Stomach (tissue), 9 donors: ENCODE measurements around the gene THSD7B. TPM values are rescaled to one million over a fixed set of nuclear protein-coding genes. Genes with fewer than 3 reads are reported as not detected.
"Not testable (repeated sequence)": the region's sequence is repeated elsewhere in the genome, so short reads cannot be mapped to it uniquely, and the experiment has no call there.

Experiments used
- DNase-seq, 2 donors: peaks; one replicate each; pipeline versions ENCODE4 v3.0.0 to v3.0.0-alpha.2; 2013 to 2019
- H3K27ac ChIP-seq, 5 donors: fragments of 200-600 bp in 4 of 5; sonication (generic) in 4 of 5; one replicate each; pipeline ENCODE4 v1.5.1; 2013 to 2019; ENCODE audit warnings: mild to moderate bottlenecking in 1 of 5, moderate library complexity in 1 of 5
- H3K27me3 ChIP-seq, 3 donors: fragments of 200-600 bp; sonication (generic); one replicate each; pipeline ENCODE4 v1.5.1; 2017 to 2019; ENCODE audit warnings: mixed run types in 1 of 3
- H3K36me3 ChIP-seq, 4 donors: fragments of 200-600 bp; sonication (generic); 1 replicate in 3 of 4; 2 replicates in 1 of 4; pipeline ENCODE4 v1.5.1; 2016 to 2019
- H3K4me1 ChIP-seq, 4 donors: fragments of 200-600 bp; sonication (generic); one replicate each; pipeline ENCODE4 v1.5.1; 2016 to 2019
- H3K4me3 ChIP-seq, 4 donors: fragments of 200-600 bp; sonication (generic) in 3 of 4; one replicate each; pipeline ENCODE4 v1.5.1; 2016 to 2019; ENCODE audit warnings: mild to moderate bottlenecking in 1 of 4
- H3K9me3 ChIP-seq, 4 donors: fragments of 200-600 bp; sonication (generic); one replicate each; pipeline ENCODE4 v1.5.1; 2016 to 2019
- EP300 ChIP-seq: sonication (generic); formaldehyde crosslinking; IDR thresholded peaks from one replicate; pipeline ENCODE4 v1.6.1; 2017; ENCODE audit warnings: antibody characterized with exemption
- POLR2A ChIP-seq, 4 donors: fragments of 450-650 bp; IDR thresholded peaks; one replicate each; pipeline ENCODE4 v1.6.1; 2016; ENCODE audit warnings: antibody characterized with exemption in 4 of 4, control low read depth in 2 of 4, mild to moderate bottlenecking in 1 of 4, moderate library complexity in 1 of 4
- POLR2AphosphoS5 ChIP-seq, 3 donors: sonication (generic); formaldehyde crosslinking; IDR thresholded peaks; one replicate each; pipeline ENCODE4 v1.6.1; 2016; ENCODE audit warnings: antibody characterized with exemption in 3 of 3
- WGBS, 5 donors: extraction: QIAGEN DNeasy Blood & Tissue Kit in 3 of 5; methylation state at CpG; one replicate each; pipeline versions ENCODE4 v1.1.5 to v1.1.7; 2013 to 2018; 5-methylcytosine and 5-hydroxymethylcytosine counted together
- intact Hi-C: fragments of 100-400 bp; cut with DNase I; formaldehyde crosslinking; loops from one replicate; pipeline ENCODE4 v1.15.1; 2023; ENCODE audit warnings: low total_unique reads
- polyA plus RNA-seq, 3 donors: library from polyadenylated mRNA; stranded (reverse); fragments of 200-250 nt; gene quantifications; one replicate each; pipeline ENCODE4 v1.2.3, GENCODE V29; 2013
- total RNA-seq, 5 donors: library from RNA; depleted of rRNA; stranded (reverse); fragments of >200 nt; gene quantifications; one replicate each; pipeline versions ENCODE4 v1.1.0 to v1.2.3, GENCODE V29; 2014 to 2016
- TF ChIP-seq, protein P1 (sequence below), 7 experiments: fragments of 450-650 bp in 4 of 7; fragments of 200-600 bp in 3 of 7; sonication (generic) in 3 of 7; IDR thresholded peaks; one replicate each; pipeline ENCODE4 v1.5.1; 2016 to 2019; ENCODE audit warnings: antibody characterized with exemption in 7 of 7, control low read depth in 2 of 7, mild to moderate bottlenecking in 1 of 7
- donor health status: healthy with polysubstance abuse.
- donor health status: Bipolar disorder and iron deficiency.
- donor health status: healthy.

Gene THSD7B
- total and polyA plus RNA-seq, 8 donors, result 0.05 to 4.4 TPM; not detected in 6

- Histone ChIP-seq H3K9me3 (no peaks in the 10 kb centered on the region), H3K27ac (no peak overlapping the region), H3K27me3 (no peaks in the 10 kb centered on the region), H3K36me3 (no peaks in the 10 kb centered on the region), H3K4me1 (no peaks in the 10 kb centered on the region), H3K4me3 (no peak overlapping the region)
- TF ChIP-seq, protein P1, sequence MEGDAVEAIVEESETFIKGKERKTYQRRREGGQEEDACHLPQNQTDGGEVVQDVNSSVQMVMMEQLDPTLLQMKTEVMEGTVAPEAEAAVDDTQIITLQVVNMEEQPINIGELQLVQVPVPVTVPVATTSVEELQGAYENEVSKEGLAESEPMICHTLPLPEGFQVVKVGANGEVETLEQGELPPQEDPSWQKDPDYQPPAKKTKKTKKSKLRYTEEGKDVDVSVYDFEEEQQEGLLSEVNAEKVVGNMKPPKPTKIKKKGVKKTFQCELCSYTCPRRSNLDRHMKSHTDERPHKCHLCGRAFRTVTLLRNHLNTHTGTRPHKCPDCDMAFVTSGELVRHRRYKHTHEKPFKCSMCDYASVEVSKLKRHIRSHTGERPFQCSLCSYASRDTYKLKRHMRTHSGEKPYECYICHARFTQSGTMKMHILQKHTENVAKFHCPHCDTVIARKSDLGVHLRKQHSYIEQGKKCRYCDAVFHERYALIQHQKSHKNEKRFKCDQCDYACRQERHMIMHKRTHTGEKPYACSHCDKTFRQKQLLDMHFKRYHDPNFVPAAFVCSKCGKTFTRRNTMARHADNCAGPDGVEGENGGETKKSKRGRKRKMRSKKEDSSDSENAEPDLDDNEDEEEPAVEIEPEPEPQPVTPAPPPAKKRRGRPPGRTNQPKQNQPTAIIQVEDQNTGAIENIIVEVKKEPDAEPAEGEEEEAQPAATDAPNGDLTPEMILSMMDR (IDR thresholded peaks at IDR 0.05), result no peak
- no peak for TF ChIP-seq EP300
- TF ChIP-seq POLR2A (IDR thresholded peaks at IDR 0.05), result no peak
- TF ChIP-seq POLR2AphosphoS5 (IDR thresholded peaks at IDR 0.05), result no peak
- 44 to 56% (median 55%) methylated on average over 2 of the region's 2 CpGs for WGBS, 5 donors
- intact Hi-C loops, result no loop called here
- DNase-seq, result no peak
These were observed 13.9 kb upstream of the THSD7B start for GRCh38 chr2:136751406-136751805.

DNA sequence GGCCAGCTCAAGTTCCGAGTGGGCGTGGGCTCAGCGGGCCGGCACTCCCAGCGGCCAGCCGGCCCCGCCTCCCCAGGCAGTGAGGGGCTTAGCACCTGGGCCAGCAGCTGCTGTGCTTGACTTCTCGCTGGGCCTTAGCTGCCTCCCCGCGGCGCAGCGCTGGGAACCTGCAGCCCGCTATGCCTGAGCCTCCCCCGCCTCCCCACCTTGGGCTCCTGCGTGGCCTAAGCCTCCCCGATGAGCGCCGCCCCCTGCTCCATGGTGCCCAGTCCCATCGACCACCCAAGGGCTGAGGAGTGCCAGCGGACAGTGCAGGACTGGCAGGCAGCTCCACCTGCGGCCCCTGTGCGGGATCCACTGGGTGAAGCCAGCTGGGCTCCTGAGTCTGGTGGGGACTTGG is 6.8 kb upstream of the THSD7B start:
- intact Hi-C loops, H3K4me1 ChIP-seq, H3K36me3 ChIP-seq, DNase-seq, H3K27ac ChIP-seq, H3K4me3 ChIP-seq: not testable (repeated sequence)
- Histone ChIP-seq H3K9me3 (peaks cover 0 to 12% (median 5%) of the 10 kb centered on the region in 4 donors), H3K27me3 (peaks cover 0 to 22% (median 0%) of the 10 kb centered on the region in 3 donors)
- WGBS, 5 donors, result 88 to 96% (median 95%) methylated on average over 5 to 22 of the region's 22 CpGs

DNA sequence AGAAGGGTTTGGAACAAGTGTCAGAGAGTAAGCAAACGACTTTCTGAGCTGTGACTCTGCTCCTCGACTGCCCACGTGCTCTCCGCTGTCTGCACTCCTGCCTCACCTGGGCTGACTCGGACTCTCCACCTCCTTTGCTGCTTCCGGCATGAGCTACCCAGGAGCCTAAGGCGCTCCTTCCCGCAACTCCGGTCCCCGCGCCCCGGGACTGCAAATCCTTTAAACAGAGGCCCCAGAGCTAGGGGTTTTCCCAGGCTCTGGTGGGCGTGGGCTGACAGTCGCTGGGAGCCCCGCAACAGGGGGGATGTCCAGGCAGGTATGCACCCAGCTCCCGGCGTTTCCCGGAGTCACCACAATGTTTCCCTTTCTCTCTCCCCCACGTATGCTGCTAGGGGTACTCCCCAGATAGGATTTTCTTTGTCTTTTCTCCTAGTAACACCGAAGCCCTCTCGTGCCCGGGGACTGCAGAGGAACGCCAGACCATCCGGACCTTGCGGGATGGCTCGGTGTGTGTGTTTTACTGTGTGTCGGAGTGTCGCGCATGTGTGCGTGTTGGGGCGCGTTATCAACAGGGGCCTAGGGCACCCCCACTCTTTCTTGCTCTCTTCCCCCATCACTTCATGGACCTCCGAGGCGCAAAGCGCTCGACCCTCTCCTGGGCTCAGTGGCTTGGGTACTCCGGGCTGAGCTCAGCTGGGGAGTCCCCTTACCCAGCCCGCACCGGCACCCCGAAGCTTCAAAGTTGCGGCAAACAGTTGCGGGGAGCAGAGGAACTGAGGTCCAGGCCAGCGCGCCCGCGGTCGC is 691 bp upstream of the THSD7B start:
- H3K4me3 ChIP-seq, result peak overlapping the region; percentile 42 to 52 (median 46)
- H3K4me1 ChIP-seq, result peaks cover 0 to 29% (median 15%) of the 10 kb centered on the region in 4 donors
- WGBS, 5 donors, result 3 to 4% (median 4%) methylated on average over 38 to 47 of the region's 47 CpGs
- TF ChIP-seq EP300 (no peak), POLR2A (IDR thresholded peaks at IDR 0.05) (no peak), POLR2AphosphoS5 (IDR thresholded peaks at IDR 0.05) (no peak)
- TF ChIP-seq, protein P1 (IDR thresholded peaks at IDR 0.05), result no peak
- no peak overlapping the region for H3K27ac ChIP-seq
- intact Hi-C loops, result no loop called here
- DNase-seq, result peak in 1 of 2 donors; percentile 47
- H3K27me3 ChIP-seq, result peaks cover 0 to 59% (median 23%) of the 10 kb centered on the region in 3 donors
- H3K36me3 ChIP-seq, result no peaks in the 10 kb centered on the region
- no peaks in the 10 kb centered on the region for H3K9me3 ChIP-seq

DNA sequence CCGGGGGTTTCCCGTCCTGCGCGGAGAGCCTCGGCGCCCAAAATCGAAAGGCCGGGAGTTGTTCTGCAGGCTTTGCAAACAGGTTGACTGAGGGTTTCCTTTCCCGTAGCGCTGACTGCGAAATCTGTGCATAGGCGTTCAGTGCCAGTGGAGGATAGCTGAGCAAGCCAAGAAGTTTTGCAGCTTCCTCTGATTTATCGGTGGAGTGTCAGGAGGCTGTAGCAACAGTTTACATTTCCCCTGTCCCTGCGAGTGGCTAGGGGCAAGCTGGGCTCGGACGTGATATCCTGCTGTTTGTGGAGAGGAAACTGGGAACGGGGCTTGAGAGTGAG is 694 bp downstream of the THSD7B start:
- Histone ChIP-seq H3K9me3 (no peaks in the 10 kb centered on the region), H3K4me3 (peak overlapping the region; percentile 42 to 52 (median 46)), H3K27me3 (peaks cover 0 to 49% (median 23%) of the 10 kb centered on the region in 3 donors), H3K4me1 (peaks cover 0 to 29% (median 15%) of the 10 kb centered on the region in 4 donors), H3K36me3 (no peaks in the 10 kb centered on the region), H3K27ac (no peak overlapping the region)
- intact Hi-C loops, result no loop called here
- TF ChIP-seq POLR2AphosphoS5 (IDR thresholded peaks at IDR 0.05) (no peak), POLR2A (IDR thresholded peaks at IDR 0.05) (no peak), EP300 (no peak)
- TF ChIP-seq, protein P1 (IDR thresholded peaks at IDR 0.05), result no peak
- WGBS, 5 donors, result 3 to 5% (median 4%) methylated on average over 13 to 17 of the region's 17 CpGs
- DNase-seq, result no peak

GRCh38 chr2:136767030-136767429 is 1.7 kb downstream of the THSD7B start:
- 13 to 27% (median 17%) methylated on average over 2 of the region's 2 CpGs for WGBS, 5 donors
- Histone ChIP-seq H3K27me3 (peaks cover 0 to 42% (median 23%) of the 10 kb centered on the region in 3 donors), H3K27ac (no peak overlapping the region), H3K36me3 (no peaks in the 10 kb centered on the region), H3K9me3 (no peaks in the 10 kb centered on the region), H3K4me3 (no peak overlapping the region), H3K4me1 (peaks cover 0 to 29% (median 15%) of the 10 kb centered on the region in 4 donors)
- no peak for DNase-seq
- TF ChIP-seq POLR2A (IDR thresholded peaks at IDR 0.05), result no peak
- TF ChIP-seq POLR2AphosphoS5 (IDR thresholded peaks at IDR 0.05), result no peak
- TF ChIP-seq, protein P1 (IDR thresholded peaks at IDR 0.05), result no peak
- no peak for TF ChIP-seq EP300
- intact Hi-C loops, result no loop called here
